Measurements from ENCODE around the gene PRXL2B.

Gene PRXL2B

GRCh38 chr1:2597441-2598328, 11.1 kb downstream of the PRXL2B start:
- no peak for DNase-seq

DNA sequence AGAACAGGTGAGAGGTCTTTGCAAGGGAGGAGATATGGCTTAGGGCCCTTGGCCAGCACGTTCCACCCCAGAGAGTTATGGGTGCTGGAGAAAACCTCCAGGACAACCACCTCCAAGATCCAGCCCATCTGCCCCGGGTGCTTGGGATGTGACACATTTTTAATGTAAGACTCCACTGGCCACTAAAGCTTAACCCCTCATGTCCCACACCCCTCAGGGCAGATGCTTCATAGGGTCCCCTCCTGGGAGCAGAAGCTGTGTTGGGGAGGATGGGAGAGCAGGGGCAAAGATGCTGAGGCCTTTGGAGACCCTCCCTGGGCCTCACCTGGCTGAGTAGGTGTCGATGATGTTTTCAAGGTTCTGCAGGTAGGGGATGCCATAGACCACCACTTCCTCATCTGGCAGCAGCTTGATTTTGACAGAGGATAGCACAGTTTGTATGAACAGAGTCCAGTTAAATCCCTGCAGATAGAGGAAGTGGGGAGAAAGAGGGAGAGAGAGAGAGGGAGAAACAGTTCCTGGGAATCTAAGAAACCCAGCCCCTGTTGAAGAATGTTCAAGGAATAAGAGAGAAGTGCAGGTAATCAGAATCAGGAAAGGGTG, 11.9 kb downstream of the PRXL2B start:
- DNase-seq: no peak

DNA sequence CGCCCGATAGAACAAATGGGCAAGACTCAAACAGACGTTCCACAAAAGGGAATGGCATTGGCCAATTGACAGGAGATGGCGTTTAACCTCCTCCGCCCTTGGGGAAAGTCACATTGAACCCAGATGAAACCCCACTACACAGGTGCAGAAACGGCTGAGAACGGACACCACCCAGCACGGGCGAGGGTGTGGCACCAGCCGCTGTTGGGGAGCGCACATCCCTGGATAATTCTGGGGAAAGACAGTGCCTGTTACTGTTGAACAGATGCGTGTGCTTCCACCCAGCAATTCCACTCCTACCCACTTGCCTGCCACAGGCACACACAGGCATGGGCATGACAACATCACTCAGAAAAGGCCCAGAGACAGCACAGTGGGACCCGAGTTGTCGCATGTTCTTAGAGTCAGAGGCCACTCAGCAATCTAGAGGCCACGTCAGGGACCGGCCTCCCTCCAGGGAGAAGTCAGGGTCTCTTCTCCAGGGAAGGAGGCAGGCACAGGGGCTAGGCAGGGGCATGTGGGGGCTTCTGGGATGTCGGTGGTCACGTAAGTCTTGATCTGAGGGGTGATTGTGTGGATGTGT, 15.2 kb downstream of the PRXL2B start:
- no peak for DNase-seq

- no peak for DNase-seq
These were observed 15.8 kb downstream of the PRXL2B start for GRCh38 chr1:2602311-2602835.

DNA sequence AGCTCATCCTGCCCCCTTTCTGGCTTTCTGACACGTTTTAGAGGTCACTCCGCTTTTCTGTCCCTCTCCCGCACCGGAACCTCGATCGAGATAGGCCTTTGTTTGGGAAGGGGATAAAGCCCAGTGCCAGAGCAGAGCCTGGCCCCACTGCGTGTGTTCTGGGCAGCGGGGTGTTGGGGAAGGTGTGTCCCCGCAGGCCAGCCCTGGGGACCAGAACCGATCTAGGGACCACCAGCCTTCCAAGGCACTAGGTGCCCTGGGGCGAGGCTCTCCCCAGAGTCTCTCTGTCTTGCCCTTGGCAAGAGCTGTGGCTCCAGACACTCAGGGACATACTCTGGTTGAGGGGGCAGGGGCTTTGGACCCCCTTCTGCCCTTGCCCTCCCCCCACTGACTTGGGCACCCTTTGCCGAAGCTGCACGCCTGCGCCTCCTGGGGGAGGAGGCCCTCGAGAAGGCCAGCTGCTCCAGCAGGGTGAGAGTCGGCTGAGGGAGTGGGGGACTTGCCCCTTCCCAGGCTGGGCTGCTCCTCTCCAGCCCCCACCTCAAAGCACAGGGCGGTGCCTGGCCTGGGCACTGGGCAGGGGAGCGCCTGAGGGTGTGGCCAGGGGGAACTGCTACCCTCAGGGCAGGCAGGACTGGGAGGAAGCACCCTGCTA, 16.4 kb downstream of the PRXL2B start:
- DNase-seq: no peak

- no peak for DNase-seq
These were observed 17.1 kb downstream of the PRXL2B start for GRCh38 chr1:2603521-2604155.

DNA sequence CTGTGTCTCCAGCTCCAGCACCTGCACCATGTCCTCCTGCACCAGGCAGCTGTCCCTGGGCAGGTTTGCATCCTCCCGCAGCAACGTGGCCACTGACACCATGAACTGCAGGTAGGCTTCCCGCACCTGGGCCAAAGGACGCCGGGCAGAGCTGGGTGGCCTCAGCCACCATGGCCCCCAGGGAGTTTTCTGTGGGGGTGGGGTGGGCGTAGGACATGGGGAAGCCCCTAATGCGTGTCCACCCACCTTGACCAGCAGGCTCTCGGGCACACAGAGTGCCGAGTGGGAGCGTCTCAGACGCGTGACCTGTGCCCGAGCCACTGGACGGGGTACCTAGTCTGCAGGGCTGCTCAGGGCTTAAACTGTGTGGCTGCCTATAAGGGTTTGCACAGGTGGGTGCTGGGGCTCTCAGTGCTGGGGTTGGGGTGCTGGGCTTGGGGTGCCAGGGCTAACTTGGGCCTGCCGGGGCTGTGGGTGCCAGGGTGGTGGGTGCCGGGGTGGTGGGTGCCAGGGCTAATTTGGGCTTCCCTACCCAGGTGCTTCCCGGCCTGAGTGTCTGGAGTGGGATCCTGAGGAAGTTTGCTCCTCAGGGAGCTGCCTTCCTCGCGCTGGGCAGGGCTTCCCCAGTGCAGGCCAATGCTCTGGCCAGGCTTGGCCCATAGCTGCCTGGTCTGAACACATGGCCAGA, 17.7 kb downstream of the PRXL2B start:
- DNase-seq: no peak

GRCh38 chr1:2604844-2605508, 18.4 kb downstream of the PRXL2B start:
- no peak for DNase-seq

GRCh38 chr1:2605509-2606395, 19.2 kb downstream of the PRXL2B start:
- no peak for DNase-seq

GRCh38 chr1:2606396-2606880, 19.9 kb downstream of the PRXL2B start:
- DNase-seq: no peak

- DNase-seq: no peak
These were observed 20.5 kb downstream of the PRXL2B start for GRCh38 chr1:2606881-2607621.

DNA sequence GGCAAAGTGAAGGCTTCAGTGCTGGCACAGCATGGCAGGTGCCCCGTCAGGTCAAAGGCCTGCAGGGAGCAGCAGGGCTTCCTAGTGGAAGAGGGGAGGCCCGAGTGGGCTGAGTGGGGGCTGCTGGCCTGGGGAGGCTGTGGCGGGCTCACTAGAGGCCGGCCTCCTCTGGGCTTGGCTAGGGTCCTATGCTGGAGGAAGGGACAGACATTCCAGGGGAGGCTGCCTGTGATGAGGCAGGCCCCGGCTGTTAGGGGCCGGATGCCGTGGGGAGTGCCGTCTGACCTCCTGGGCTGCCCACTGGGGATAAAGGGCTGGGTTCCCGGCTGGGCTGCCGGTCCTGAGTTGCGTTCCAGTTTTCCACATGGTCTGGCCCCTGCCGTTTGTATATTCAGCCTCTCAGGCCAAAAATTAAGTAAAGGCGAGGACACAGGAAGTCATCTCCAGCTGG, 21.1 kb downstream of the PRXL2B start:
- no peak for DNase-seq

DNA sequence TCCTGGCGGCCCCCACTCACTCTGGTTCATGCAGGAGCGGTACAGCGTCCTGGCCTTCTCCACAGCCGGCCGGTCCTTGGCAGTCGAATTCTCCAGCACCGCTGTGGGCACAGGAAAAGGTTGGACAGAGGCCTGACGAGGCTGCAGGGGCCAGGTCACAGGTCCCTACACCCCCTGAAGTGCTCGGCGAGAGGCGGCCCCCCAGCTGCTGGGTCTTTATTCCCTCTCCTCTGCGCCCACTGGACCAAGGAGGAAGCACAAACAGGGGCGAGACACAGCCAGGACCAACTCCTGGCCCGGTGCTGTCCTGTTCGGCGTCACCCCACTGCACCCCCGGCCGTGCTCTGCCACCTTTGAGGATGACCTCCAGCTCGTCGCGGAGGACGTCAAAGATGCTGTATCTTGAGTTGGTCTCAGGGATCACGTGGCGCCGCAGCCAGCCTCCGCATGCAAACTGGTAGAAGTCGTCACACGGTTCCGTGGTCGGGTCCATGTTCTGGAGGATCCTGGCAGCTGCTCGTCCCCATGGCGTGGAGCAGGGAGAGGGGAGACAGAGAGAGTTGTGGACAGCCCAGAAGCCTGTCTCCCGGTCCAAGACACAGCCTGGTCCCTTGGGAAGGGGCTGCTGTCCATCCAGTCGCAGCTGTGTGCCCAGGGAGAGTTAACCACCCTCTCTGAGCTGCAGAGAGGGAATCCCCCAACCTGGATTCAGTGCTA, 22.9 kb downstream of the PRXL2B start:
- DNase-seq: no peak

DNA sequence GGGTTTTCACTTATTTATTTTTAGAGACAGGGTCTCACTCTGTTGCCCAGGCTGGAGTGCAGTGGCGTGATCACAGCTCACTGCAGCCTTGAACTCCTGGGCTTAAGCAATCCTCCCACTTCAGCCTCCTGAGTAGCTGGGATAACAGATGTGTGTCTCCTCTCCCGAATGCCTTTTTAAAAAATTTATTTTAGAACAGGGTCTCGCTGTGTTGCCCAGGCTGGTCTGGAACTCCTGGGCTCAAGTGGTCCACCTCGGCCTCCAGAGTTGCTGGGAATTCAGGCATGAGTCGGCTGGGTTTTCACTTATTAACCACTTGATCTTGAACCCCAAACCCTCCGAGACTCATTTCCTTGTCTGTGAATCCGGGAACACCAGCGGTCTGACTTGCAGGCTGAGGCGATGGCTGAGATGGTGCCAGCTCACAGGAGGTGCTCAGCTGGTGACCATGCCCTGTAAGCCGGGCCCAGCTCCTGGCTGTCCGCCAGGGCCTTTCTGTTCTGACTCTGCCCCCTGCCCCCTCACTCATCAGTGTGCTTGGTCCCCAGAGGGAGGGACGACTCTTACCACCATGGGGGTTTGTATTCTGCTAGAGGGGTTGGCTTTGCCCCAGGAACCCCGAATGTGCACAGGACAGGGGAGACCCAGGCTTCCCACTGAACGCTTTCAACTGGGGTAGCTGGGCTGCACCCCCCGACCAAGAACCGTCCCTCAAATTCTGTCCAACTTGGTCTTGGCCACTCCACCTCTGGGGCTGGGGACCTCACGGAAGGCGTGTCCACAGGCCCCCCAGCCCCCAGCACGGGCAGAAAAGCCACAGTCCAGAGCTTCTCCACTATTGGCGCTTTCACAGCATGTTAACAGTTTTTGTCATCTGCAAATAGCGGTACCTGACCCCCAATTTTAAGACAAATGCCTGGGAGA, 23.7 kb downstream of the PRXL2B start:
- DNase-seq: peak in 19 of 51 donors; percentile 12 to 56 (median 29)

DNA sequence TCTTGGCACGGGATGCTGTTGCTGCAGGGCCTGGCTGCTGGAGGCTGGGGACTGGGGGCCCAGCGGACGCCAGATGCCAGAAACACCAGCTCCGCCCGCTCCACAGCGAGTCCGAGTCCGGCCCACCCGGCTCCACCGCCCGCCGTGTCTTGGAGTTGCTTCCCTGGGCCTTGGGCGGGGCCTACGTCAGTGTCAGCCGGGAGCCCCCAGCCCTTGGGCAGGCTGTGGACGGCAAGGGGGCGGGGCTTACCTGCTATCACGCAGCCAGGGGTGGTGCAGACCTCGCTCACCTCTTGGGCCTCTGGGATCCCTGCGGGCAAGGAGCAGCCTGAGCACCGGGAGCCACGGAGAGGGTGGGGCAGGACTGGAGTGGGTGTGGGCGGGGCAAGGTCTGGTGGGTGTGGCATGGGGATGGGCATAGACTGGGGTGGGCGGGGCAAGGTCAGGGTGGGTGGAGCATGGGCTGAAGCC, 24.5 kb downstream of the PRXL2B start:
- DNase-seq: peak in 12 of 51 donors; percentile 11 to 61 (median 29)
